Lower lobe of right lung (tissue), 2 donors: ENCODE measurements around the gene SMIM35. TPM values are rescaled to one million over a fixed set of nuclear protein-coding genes. Genes with fewer than 3 reads are reported as not detected.
A peak's percentile ranks its signal among the peaks of the same experiment; 100 is the strongest.

Source experiments
- ATAC-seq, 2 donors: fragments of 200-7000 bp; cut with Tn5 transposase; one replicate each; pipeline ENCODE4 v1.9.1; 2020 to 2022; ENCODE audit warnings: mild to moderate bottlenecking in 2 of 2, moderate library complexity in 2 of 2
- DNase-seq: peaks from one replicate; pipeline ENCODE4 v3.0.0-alpha.2; 2020
- H3K27ac ChIP-seq: fragments of 200-600 bp; one replicate; pipeline ENCODE4 v1.8.0; 2022
- H3K27me3 ChIP-seq: fragments of 200-600 bp; one replicate; pipeline ENCODE4 v1.8.0; 2022; ENCODE audit warnings: low read depth
- H3K36me3 ChIP-seq: fragments of 200-600 bp; one replicate; pipeline ENCODE4 v1.8.0; 2022; ENCODE audit warnings: mild to moderate bottlenecking
- H3K4me1 ChIP-seq: fragments of 200-600 bp; one replicate; pipeline ENCODE4 v1.8.0; 2022
- H3K4me3 ChIP-seq: fragments of 200-600 bp; one replicate; pipeline ENCODE4 v1.8.0; 2022; ENCODE audit warnings: mild to moderate bottlenecking
- H3K9me3 ChIP-seq: fragments of 200-600 bp; one replicate; pipeline ENCODE4 v1.8.0; 2022
- intact Hi-C: fragments of 100-400 bp; cut with DNase I; formaldehyde crosslinking; loops from one replicate; pipeline ENCODE4 v1.11.0; 2022
- total RNA-seq: library from RNA; stranded (reverse); fragmentation: NEBNext Ultra II Directional; extraction: Animal tissue kit (Norgen Biotek cat#: 25700); gene quantifications from one replicate; pipeline ENCODE4 v1.2.1, GENCODE V29; 2021
- TF ChIP-seq, protein P1 (sequence below): fragments of 200-600 bp; IDR thresholded peaks from one replicate; pipeline ENCODE4 v1.8.0; 2022; ENCODE audit warnings: antibody characterized with exemption, mild to moderate bottlenecking
- donor health status: DM: no; HTN: yes; CAD: no; lungs with severe emphysema.

SMIM35 gene
- total RNA-seq, 1 donor from 2014 or later: not detected

DNA sequence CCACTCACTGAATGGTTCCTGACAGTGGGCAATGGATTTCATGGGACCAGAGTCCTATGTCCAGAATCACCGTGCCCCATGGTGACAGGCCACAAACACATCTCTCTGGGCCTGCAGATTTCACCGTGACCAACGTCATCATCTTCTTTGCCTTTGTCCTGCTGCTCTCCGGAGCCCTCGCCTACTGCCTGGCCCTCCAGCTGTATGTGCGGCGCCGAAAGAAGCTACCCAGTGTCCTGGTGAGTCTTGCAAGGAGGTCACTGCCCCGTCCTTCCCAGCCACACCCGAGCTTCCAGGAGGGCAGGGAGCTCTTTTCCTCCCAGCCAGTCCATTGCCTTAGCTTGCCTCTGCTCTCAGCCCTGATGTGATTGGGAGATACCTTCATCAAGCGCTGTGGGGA lies 91.3 kb downstream of the SMIM35 start:
- Histone ChIP-seq H3K4me1 (peaks cover 33% of the 10 kb centered on the region), H3K27me3 (no peaks in the 10 kb centered on the region), H3K36me3 (peaks cover 65% of the 10 kb centered on the region), H3K9me3 (no peaks in the 10 kb centered on the region), H3K27ac (no peak overlapping the region), H3K4me3 (no peak overlapping the region)
- intact Hi-C loops: no loop called here
- TF ChIP-seq, protein P1, sequence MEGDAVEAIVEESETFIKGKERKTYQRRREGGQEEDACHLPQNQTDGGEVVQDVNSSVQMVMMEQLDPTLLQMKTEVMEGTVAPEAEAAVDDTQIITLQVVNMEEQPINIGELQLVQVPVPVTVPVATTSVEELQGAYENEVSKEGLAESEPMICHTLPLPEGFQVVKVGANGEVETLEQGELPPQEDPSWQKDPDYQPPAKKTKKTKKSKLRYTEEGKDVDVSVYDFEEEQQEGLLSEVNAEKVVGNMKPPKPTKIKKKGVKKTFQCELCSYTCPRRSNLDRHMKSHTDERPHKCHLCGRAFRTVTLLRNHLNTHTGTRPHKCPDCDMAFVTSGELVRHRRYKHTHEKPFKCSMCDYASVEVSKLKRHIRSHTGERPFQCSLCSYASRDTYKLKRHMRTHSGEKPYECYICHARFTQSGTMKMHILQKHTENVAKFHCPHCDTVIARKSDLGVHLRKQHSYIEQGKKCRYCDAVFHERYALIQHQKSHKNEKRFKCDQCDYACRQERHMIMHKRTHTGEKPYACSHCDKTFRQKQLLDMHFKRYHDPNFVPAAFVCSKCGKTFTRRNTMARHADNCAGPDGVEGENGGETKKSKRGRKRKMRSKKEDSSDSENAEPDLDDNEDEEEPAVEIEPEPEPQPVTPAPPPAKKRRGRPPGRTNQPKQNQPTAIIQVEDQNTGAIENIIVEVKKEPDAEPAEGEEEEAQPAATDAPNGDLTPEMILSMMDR: no peak
- no peak for ATAC-seq
- DNase-seq: peak; percentile 23

- Histone ChIP-seq H3K36me3 (peaks cover 65% of the 10 kb centered on the region), H3K9me3 (no peaks in the 10 kb centered on the region), H3K27me3 (peaks cover 4% of the 10 kb centered on the region), H3K27ac (no peak overlapping the region), H3K4me1 (peaks cover 34% of the 10 kb centered on the region), H3K4me3 (no peak overlapping the region)
- DNase-seq: peak; percentile 55
- ATAC-seq: peak; percentile 46 to 65
- TF ChIP-seq, protein P1: no peak
- intact Hi-C loops: no loop called here
These were observed 92.6 kb downstream of the SMIM35 start for GRCh38 chr11:117993988-117994745.

- intact Hi-C loops: no loop called here
- peaks cover 14% of the 10 kb centered on the region for H3K27me3 ChIP-seq
- H3K36me3 ChIP-seq: peaks cover 65% of the 10 kb centered on the region
- DNase-seq (no peak), ATAC-seq (no peak)
- H3K27ac ChIP-seq: no peak overlapping the region
- H3K4me1 ChIP-seq: peaks cover 40% of the 10 kb centered on the region
- H3K4me3 ChIP-seq: peak overlapping the region; percentile 6
- H3K9me3 ChIP-seq: no peaks in the 10 kb centered on the region
- TF ChIP-seq, protein P1: no peak
These were observed 94.1 kb downstream of the SMIM35 start for GRCh38 chr11:117992620-117993019.

GRCh38 chr11:117992136-117992535 lies 94.6 kb downstream of the SMIM35 start:
- H3K27ac ChIP-seq: no peak overlapping the region
- H3K9me3 ChIP-seq: no peaks in the 10 kb centered on the region
- DNase-seq: no peak
- H3K4me3 ChIP-seq: peak overlapping the region; percentile 6
- intact Hi-C loops: no loop called here
- TF ChIP-seq, protein P1: no peak
- peaks cover 18% of the 10 kb centered on the region for H3K27me3 ChIP-seq
- ATAC-seq: no peak
- peaks cover 40% of the 10 kb centered on the region for H3K4me1 ChIP-seq
- H3K36me3 ChIP-seq: peaks cover 61% of the 10 kb centered on the region

DNA sequence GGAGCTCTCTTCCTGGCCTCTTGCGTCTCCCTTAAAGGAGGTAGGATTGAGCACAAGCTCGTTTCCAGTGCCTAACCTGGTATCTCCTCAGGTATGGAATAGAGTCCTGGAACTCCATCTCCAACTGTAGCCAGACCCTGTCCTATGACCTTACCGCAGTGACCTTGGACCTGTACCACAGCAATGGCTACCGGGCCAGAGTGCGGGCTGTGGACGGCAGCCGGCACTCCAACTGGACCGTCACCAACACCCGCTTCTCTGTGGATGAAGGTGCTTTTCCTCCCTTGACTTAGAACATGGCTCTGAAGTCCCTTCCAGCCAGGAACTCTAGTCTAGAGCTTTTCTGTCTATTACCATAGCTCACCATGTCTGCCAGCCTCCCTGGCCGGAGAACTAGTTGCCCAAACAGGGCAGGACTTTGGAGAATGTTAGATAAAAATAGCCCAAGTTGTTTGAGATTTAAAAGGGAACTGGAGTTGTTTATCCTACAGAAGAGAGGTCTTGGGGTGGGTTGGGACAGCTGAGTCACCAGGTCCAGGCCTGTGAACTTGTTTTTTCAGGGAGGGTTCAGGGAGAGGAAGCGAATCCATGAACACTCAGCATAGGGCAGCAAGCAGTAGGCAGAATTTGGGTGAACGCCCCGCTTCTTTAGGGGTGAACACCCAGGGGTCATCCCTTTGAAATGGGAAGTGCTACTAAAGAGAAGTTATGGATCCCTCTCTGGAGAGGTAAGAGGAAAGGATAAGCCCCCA lies 97.2 kb downstream of the SMIM35 start:
- intact Hi-C loops: no loop called here
- H3K4me1 ChIP-seq: peaks cover 53% of the 10 kb centered on the region
- peak; percentile 59 for DNase-seq
- H3K27me3 ChIP-seq: peaks cover 20% of the 10 kb centered on the region
- no peaks in the 10 kb centered on the region for H3K9me3 ChIP-seq
- H3K27ac ChIP-seq: peak overlapping the region; percentile 87
- peaks cover 35% of the 10 kb centered on the region for H3K36me3 ChIP-seq
- TF ChIP-seq, protein P1: no peak
- ATAC-seq: peak in 1 of 2 donors; percentile 41
- peak overlapping the region; percentile 65 for H3K4me3 ChIP-seq
